ENCODE measurements around the gene ZNF175.

DNA sequence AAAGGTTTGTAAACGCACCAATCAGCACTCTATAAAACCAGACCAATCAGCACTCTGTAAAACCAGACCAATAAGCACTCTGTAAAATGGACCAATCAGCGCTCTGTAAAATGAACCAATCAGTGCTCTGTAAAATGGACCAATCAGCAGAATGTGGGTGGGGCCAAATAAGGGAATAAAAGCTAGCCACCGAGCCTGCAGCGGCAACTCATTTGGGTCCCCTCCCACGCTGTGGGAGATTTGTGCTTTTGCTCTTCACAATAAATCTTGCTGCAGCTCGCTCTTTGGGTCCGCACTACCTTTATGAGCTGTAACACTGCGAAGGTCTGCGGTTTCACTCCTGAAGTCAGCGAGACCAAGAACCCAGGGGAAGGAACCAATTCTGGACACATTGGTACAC is 28.0 kb downstream of the ZNF175 start:
- no peak for TF ChIP-seq ZNF274 (IDR thresholded peaks at IDR 0.05; ENCODE audit: low read depth, low read length)
- TF ChIP-seq, protein P1, sequence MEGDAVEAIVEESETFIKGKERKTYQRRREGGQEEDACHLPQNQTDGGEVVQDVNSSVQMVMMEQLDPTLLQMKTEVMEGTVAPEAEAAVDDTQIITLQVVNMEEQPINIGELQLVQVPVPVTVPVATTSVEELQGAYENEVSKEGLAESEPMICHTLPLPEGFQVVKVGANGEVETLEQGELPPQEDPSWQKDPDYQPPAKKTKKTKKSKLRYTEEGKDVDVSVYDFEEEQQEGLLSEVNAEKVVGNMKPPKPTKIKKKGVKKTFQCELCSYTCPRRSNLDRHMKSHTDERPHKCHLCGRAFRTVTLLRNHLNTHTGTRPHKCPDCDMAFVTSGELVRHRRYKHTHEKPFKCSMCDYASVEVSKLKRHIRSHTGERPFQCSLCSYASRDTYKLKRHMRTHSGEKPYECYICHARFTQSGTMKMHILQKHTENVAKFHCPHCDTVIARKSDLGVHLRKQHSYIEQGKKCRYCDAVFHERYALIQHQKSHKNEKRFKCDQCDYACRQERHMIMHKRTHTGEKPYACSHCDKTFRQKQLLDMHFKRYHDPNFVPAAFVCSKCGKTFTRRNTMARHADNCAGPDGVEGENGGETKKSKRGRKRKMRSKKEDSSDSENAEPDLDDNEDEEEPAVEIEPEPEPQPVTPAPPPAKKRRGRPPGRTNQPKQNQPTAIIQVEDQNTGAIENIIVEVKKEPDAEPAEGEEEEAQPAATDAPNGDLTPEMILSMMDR (IDR thresholded peaks at IDR 0.05 in 2 of 3, conservative IDR thresholded peaks at IDR 0.05 in 1 of 3; ENCODE audit: borderline replicate concordance in 1 of 3, insufficient read depth in 1 of 3, low read depth in 2 of 3, low read length in 2 of 3) = no peak

Data from HCT116 (cell line).